GM10266 (cell line): ENCODE results near the gene RFK.

Source experiments
- DNase-seq: peaks from one replicate; pipeline ENCODE4 v3.0.0; 2012; ENCODE audit errors: extremely low spot score
- CTCF ChIP-seq: IDR thresholded peaks from 2 replicates; pipeline ENCODE4 v1.5.1; 2012; ENCODE audit warnings: mild to moderate bottlenecking, low read depth; ENCODE audit not compliant: control insufficient read depth, insufficient read depth; ENCODE audit errors: missing control alignments

RFK gene

GRCh38 chr9:76419782-76420380 lies 25.7 kb upstream of the RFK start:
- peak; percentile 46 for TF ChIP-seq CTCF
- no peak for DNase-seq

GRCh38 chr9:76417394-76417793 lies 23.2 kb upstream of the RFK start:
- no peak for DNase-seq
- no peak for TF ChIP-seq CTCF

- no peak for TF ChIP-seq CTCF
- no peak for DNase-seq
Measured at GRCh38 chr9:76415731-76416130, 21.5 kb upstream of the RFK start.

- no peak for DNase-seq
- TF ChIP-seq CTCF, result no peak
Measured at GRCh38 chr9:76415154-76415553, 20.9 kb upstream of the RFK start.

GRCh38 chr9:76414661-76415060 lies 20.4 kb upstream of the RFK start:
- no peak for TF ChIP-seq CTCF
- no peak for DNase-seq

GRCh38 chr9:76413658-76414057 lies 19.4 kb upstream of the RFK start:
- no peak for DNase-seq
- TF ChIP-seq CTCF, result no peak

GRCh38 chr9:76412638-76413037 lies 18.4 kb upstream of the RFK start:
- no peak for TF ChIP-seq CTCF
- DNase-seq, result no peak
